EH (cell line): Measurements from ENCODE around the gene UMOD.
"Not testable (repeated sequence)": the region's sequence is repeated elsewhere in the genome, so short reads cannot be mapped to it uniquely, and the experiment has no call there.

Experiments
- DNase-seq: peaks from one replicate; pipeline ENCODE4 v3.0.0-alpha.2; 2015; ENCODE audit warnings: low read depth

Gene UMOD

DNA sequence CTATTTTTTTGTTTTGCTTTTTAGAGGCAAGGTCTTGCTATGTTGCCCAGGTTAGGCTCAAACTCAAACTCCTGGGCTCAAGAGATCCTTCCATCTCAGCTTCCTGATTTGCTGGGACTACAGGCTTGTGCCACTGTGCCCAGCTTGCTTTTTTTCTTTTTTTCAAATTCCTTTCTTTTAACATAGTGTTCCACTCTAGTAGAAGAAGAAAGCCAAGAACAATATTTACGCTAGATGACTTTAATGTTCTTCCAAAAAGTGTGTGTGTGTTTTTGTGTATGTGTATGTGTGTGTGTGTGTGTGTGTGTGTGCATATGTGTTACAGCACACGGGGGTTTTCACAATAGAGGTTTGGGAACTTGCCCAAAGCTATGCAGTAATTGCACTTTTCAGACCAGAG lies 10.7 kb upstream of the UMOD start:
- no peak for DNase-seq

DNA sequence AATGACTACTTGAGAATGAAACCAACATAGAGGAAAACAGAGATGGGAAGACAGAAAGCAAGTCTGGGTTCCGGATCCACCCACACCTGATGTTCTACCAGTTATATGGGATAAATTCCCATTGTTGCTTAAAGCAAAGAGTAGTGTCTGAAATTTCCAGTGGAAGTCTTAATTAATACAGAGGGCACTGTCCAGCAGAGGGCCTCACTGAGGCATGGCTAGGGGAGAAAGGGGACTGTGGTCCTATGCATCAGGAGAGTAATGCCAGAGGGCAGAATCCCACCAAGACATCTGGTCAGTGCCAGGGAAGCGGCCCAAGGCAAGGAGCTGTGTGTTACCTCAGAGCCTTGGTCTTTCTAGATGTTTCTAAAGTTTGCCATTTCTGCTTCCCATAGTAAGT lies 7.5 kb upstream of the UMOD start:
- no peak for DNase-seq

DNA sequence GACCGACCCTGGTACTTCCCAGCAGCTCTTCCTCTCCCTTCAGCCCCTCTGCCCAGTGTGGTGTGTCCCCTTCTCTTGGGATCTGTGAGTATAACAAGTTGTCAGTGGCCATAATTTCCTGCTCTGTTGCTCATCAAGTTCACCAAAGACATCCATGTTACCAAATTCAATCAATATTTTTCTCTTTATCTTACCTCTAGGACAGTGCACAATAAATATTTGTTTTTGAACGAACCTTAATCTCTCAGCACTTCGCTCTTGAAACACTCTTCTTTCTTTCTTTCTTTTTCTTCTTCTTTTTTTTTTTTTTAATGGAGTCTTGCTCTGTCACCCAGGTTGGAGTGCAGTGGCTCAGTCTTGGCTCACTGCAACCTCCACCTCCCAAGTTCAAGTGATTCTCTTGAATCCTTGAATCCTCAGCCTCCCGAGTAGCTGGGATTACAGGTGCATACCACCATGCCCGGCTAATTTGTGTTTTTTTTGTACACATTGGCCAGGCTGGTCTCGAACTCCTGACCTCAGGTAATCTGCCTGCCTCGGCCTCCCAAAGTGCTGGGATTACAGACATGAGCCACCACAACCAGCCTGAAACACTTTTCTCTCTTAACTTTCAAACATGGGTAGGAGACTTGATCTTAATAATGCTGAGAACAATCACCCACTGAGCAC lies 2.7 kb upstream of the UMOD start:
- DNase-seq = no peak

DNA sequence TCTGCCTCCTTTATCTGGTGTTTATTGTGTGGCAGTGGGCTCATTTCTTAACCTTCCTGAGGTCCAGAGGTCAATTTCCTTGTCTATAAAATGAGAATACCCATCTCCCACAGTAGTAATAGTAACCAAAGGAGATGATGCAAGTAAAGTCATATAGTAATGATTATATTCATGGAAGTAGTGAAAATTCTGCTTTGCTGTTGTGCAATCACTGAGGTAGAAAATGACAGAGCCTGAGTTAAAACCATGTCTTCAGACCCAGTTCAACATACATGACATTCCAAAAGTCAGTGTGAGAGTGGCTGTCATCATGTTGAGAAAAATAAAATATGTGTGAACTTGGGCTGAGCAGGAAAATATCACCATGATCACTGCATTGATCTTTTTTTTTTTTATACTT lies 864 bp upstream of the UMOD start:
- no peak for DNase-seq

DNA sequence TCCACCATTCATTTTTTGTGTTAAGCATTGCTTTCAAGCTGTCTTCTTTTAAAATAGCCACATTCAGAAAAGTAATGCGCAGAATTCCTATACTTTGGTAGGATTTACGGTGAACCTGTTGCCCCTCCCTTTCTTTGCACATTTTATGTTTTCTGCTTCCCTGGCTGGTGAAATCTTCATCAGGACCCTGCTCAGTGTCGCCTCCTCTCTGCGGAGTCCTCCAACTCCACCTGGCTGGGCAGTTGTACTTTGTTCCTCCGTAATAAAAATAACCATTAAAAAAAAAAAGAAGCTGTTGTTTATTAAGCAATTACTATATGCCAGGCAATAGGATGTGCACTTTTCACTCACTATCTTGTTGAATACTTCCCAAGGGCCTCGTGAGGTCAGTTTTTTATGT lies 2.9 kb downstream of the UMOD start:
- no peak for DNase-seq

DNA sequence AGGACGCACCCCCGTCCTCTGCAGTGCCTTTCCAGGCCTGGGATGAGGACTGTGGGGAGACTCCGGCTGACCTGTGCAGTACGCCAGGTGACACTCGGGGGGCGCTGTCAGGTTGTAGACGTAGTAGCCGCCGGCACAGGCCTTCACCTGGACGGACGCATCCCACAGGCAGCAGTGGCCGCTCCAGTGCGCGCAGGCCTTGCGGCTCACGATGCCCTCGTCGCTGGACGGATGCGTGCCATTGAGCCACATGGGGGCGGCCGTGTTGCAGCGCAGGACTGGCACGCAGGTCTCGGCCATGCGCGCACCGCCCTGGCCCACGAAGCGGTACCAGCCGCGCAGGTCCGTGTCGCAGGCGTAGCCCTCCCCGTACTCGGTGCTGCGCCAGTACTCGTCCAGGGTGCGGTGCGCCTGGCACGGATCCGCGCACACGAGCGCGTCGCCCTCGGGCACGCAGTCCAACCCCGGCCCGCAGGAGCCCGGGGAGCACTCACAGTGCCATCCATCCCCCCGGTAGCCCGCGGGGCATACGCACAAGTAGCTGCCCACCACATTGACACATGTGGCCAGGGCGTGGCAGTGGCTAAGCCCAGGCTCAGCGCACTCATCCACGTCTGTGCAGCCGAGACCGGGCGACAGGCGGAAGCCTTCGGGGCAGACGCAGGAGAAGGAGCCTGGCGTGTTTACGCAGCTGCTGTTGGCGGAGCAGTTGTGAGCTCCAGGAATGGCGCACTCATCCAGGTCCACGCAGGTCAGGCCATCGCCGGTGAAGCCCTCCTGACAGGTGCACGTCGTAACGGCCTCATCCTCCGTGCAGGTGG lies 3.9 kb downstream of the UMOD start:
- no peak for DNase-seq

DNA sequence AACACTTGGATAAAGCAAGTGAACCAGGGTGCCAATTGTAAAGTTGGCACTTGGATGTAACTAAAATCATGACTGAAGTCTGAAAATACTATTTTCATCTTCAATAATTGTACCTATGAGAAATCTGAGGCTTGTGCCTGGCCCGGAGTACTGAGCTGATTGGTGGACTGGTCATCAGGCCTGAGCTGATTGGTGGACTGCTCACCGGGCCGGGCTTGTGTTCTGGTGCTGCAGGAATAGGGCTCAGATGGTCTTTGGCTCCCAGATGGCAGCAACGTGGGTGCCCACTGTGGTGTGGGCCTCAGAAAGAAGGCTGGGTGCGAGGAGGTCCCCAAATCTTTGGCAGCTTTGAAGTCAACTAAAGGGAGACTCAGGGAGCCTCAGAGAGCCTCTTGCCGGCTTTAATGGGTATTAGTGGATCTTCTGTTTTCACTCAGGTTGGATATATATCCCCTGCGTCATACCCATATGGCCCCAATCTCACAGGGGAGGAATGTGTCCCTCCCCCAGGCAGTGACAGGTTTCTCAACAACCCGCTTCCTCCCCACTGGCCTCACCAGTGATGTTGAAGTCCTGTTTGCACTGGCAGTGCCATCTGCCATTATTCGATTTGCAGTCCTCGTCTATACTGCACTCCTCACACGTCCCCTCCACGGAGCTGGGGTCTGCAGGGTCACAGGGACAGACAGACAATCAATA lies 4.7 kb downstream of the UMOD start:
- DNase-seq = no peak

DNA sequence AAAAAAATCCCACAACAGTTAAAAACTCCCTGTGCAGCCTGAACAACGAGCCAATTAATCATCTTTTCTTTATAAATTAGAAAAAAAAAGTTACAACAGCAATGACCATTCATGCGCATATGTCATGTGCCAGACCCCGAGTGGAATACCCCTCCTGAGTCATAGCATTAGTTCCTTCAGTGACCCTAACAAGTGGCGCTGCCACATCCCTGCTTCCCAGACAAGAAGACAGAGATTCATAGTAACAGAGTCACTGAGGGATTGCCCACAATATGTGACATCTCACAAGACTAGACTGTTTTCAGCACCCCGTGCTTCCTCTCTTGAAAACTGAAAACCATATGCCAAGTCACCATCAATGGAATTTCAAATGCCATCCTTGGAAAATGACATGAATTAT lies 7.9 kb downstream of the UMOD start:
- DNase-seq = no peak

DNA sequence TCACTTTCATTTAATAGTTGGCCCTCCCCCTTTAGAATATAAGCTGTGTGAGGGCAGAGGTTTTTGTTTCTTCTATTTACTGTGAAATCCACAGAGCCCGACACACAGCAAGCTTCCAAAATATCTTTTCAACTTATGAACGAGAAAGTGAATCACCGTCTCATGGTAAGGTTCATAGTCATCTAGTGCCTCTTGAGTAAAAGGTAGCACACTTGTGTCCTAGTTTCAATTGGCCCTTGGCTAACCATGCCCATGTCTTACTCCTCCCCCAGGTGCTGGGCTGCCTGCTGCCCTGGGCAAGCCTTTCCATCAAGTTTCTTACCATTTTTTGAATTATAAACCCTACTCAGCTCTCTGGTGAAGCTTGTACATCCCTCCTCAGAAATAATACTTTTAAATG lies 12.8 kb downstream of the UMOD start:
- DNase-seq = no peak

DNA sequence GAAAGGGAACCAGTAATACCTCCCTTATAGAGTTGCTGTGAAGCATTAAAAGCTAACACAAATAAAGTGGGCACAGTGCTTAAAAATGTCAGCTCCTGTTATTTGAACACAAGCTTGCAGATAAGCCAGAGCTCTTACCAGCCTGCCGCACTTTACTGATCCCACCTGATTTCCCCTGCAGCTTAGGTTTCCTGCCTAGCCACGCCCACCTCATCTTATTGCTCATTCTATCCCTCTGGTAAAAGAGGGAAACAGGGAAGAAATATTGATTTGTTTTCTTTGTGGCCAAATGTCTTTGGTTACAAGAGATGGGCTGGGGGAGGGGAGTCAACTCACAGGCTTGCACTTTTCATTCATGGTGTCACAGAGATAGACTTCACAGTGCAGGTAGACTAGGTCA lies 15.6 kb downstream of the UMOD start:
- no peak for DNase-seq

DNA sequence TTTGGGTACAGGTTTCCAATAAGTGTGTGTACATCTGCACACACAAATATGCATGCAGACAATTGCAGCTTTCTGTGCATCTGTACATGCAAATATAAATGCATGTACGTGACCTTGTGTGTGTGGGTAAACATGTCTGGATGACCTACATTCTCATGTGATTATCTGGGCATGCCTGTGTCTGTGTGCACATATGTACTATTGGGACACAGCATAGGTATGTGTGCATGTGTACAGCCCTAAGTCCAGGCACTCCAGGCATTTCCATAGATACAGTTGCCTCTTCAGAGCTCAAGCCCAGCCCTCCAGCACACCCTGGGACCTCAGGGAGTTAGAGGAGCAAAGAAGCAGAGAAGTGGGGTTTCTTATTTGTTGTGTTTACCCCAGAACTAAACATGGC lies 18.1 kb downstream of the UMOD start:
- no peak for DNase-seq

DNA sequence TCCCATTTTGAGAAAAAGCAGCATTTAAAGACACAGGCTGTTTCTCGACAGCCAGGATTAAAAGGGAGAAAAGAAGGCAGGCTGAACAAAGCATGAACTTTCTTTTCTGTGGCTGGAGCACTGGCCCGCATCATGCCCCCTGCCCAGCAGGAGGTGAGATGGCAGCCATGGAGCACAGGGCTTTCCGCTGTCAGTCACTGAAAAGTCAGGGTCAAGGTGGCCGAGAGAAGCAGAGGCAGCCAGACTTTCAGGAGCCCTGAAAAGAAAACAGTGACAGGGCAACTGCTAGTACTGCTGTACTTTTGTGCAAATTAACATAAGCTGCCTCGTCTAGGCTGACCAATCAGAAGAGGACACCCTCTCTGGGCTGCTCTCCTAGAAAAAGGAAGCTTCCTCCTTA lies 19.4 kb downstream of the UMOD start:
- no peak for DNase-seq

DNA sequence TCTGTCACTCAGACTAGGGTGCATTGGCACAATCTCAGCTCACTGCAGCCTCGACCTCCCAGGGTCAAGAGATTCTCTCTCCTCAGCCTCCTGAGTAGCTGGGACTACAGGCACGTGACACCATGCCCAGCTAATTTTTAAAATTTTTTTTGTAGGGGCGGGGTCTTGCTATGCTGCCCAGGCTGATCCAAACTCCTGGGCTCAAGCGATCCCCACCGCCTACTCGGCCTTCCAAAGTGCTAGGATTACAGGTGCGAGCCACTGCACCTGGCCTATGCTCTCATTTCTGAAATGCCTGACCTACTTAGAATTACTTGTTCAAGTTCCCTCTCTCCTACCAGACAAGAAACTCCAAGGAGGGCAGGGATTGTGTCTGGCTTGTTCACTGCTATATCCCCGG lies 20.1 kb downstream of the UMOD start:
- DNase-seq = no peak

DNA sequence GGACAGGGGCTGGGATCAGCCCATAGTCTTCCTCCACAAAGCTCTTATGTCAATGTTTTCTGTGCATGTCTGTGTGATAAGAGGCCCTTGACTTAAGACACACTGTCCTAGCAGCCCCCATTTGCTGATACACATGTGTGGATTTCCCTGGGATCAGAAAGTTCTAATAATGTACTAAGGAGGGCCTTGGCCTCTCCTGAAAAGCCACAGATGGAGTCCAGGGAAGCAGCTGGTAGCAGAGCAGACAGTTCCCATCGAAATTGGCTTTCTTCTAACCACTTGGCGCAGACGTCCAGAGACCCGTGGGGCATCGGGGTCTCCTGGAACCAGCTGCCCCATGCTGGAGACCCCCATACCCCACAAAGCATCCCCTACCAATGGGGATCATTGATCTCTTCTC lies 20.9 kb downstream of the UMOD start:
- no peak for DNase-seq

DNA sequence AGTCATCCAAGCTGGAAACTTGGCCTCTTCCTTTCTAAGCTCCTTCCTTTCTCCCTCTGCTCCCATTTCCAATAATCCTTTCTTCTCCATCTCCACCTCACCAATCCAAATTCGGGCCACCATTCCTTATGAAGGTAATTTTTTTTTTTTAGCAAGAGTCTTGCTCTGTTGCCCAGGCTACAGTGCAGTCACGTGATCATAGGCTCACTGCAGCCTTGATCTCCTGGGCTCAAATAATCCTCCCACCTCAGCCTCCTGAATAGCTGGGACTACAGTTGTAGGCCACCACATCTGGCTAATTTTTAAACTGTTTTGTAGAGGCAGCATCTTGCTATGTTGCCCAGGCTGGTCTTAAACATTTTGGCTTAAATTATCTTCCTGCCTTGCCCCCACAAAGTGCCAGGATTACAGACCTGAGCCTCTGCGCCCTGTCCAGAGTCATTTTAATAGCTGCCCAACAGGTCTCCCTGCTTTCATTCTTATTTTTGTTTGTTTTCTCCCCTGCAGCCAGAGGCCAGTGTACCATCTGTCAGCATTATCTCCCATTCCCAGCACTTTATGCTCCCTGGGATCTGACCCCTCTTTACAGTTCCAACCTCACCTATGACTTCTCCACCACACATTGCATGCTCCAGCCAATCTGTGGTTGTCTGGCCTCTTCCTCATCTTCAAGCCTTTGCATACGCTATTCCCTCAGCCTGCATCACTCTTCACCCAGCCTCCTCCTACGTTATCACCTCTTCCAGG lies 22.9 kb downstream of the UMOD start:
- no peak for DNase-seq

DNA sequence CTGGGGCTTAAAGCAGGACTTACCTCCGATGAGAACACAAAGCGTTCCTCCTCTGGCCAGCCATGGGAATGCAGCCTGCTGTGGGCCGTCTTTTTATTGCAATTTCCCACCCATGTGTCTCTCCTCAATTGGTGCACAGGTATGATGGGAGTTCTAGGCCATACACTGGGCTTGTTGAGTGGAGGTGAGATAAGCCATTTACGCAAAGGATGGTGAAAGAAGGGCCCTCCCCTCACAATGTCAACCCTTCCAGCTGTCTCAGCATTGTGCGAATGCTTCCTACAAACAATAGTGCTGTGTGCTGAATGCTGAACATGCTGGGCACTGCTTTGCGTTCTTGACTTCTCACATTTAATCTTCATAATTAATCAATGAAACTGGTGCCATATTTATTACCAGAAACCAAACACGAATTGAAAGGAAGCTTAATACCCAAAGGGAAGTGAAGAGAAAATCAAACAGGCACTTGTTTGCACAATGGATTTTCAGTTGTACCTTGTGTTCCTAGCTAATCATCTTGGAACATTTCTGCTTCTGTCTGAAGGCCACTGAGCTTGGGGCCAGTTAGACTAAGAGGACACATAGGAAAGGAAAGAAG lies 25.0 kb downstream of the UMOD start, which contains the start of gene GP2:
GP2 (minus strand) TSS at position 70 of the 598 bp plus-strand sequence. CDS start 1,082 bp downstream, outside the sequence.
- DNase-seq = no peak

DNA sequence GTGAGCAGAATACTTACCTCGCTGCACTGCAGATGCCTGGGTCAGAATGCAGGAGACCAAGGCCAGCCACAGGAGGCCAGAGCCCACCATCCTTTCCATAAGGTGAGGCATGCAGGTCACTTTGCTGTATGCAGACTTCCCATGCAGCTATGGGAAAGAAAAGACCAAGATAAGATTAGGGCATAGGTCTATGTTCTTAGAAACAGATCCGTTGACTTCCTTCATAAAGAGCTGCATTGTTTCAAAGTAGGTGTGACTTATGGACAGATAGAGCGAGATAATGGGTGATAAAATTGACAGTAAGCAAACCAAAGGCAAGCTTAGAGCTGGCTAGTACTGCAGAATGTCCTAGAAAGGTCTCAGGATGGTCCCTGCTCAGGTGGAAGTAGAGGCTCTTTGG lies 26.2 kb downstream of the UMOD start:
- no peak for DNase-seq

DNA sequence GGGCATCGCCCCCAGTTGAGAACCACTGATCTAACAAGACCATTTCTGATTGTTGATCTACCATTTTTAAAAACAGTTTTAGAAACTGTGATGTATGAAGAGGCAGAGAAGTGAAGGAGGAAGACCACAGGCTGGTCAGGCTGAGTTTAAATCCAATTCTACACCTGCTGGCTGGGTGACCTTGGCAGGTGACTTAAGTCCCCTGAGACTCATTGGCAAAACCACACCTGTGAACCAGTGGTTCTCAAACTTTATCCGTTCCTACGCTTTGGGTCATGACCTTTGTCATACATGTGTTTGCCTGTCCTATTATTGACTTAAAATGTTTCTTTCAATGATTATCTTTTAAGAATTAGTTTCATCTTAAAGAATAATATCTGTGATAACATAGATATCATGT lies 27.5 kb downstream of the UMOD start:
- no peak for DNase-seq

DNA sequence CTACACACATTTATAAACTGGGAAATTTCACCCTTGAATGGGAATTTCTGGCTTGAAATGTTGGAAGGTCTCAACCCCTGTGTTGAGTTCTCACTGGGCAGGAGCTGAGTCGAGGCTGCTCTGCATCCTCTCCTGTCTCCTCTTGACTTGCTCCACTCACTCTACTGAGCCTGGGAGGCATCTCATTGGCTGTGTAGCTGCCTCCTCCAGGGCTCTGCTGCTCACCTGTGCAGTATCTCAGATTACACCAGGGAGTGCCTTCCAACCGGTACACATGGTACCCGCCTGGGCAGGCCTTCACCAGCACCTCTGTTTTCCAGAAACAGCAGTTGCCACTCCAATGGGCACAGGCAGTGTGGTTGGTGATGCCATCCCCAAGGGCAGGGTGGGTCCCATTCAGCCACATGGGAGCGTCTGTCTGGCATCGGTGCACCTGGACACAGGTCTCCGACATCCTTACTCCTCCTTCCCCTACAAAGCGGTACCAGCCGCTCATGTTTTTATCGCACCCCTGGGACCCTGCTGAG lies 28.9 kb downstream of the UMOD start:
- DNase-seq = no peak

DNA sequence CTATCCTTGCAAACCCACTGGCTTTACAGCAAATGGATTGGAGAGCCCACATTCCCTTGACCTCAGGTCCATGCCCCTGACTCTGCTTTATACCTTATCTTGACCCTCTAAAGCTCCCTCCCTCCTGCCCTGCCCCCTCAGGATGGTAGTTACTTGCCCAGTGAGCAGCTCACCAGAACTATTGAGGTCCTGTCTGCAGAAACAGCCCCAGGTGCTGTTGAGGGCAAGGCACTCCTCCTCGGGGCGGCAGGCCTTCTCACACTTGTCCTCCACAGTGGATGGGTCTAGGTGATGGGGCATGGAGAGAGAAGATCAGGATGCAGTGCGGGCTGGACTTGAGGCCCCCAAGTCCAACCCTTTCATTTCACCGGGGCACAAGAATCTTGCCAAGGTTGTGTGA lies 29.8 kb downstream of the UMOD start:
- no peak for DNase-seq

DNA sequence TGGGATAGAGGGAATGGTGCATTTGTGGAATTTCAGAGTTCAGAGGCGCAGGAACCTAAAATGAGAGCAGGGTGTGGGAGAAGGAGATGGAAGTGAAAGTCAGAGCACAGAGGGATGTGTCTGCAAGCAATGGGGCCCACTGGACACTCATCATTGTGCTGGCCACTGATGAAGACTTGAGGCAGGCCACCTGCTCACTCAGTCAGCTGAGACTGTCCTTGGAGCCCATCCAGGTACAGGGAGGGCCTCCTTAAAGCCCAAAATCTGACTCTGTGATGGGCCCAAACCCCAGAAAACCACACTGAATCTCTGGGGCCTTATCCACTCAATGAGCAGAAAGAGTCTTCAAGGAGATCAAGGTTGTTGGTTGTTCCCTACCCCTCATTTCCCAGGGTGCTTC lies 30.8 kb downstream of the UMOD start:
- DNase-seq = no peak

DNA sequence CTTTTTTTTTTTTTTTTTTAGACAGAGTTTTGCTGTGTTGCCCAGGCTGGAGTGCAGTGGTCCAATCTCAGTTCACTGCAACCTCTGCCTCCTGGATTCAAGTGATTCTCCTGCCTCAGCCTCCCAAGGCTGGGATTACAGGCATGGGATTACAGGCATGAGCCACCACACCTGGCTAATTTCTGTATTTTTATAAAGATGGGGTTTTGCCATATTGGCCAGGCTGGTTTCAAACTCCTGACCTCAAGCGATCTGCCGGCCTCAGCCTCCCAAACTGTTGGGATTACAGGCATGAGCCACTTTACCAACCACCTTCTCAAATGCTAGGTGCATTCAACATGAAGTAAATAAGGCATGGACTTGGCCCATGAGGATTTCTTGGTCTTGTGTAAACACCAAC lies 31.5 kb downstream of the UMOD start:
- DNase-seq = not testable (repeated sequence)
